ENCODE data around the gene RIMKLA.

RIMKLA gene

GRCh38 chr1:42372796-42373195 lies 7.8 kb upstream of the RIMKLA start:
- no peak for DNase-seq (ENCODE audit: low spot score)

DNA sequence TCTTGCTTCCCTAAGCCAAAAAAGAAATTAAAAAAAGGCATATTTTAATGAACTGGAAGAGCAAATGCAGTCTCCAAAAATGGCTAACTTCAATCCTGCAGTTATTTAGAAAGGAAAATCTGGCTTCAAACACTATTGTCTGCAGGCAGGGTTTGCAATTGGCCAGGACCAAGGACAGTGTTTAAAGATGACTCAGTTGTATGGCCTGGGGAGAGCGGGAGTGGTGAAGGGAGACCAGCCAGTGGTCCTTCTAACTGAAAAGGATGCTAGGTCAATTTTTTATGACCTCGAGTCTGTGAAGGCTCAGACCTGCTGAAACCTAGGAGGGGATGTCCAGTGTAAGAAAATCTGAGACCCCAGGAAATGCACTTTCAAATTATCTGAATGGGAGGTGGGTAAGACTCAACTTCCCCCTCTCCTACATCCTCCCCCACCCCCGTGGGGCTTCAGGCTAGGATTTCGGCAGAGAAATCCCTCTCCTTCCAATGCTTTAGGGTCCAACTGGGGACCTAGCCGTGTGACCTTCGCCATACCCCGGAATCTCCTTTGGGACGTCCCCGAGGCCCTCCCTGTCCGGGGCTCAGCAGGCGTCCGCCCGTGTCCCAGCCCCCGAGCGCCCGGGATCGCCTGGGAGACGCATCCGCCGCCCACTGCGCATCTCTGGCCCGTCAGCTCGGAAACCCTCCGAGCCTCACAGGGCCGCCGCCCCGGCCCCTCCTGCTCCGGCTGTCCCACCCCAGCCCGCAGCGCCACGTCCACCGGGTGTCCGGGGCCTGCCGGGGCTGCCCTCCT lies 602 bp upstream of the RIMKLA start:
- DNase-seq (ENCODE audit: low spot score) = peak; percentile 27

DNA sequence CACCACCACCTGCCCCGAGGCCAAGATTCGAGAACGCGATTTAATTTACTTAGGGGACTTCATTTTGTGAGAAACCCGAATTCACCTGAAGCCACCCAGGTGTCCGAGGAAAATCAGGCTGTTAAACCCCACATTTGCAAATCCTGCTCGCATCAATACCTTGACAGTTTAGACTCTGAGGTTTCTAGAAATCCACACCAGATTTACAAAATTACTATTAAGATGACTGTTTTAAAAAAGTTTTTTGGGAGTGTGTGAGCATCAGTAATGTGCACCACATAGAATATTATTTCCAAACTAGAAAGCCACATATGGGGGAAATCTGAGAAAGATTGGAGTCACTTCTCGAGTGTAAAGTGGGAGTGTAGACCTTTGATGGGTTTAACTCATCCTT lies 685 bp downstream of the RIMKLA start:
- DNase-seq (ENCODE audit: low spot score) = no peak

GRCh38 chr1:42385283-42385682 lies 4.7 kb downstream of the RIMKLA start:
- DNase-seq (ENCODE audit: low spot score) = no peak

DNA sequence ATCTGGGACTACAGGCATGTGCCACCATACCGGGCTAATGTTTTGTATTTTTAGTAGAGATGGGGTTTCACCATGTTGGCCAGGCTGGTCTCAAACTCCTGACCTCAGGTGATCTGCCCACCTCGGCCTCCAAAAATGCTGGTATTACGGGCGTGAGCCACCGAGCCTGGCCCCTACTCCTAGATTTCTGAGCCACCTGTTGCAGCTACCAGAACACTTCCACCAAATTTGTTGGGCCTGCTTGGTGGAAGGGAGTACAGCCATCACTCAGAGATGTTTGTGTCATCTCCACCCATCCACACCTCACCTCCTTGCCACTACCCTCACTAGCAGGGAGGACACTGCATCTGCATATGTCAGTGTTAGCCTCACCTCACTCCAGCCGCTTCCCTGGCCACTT lies 5.5 kb downstream of the RIMKLA start:
- DNase-seq (ENCODE audit: low spot score) = no peak

GRCh38 chr1:42392255-42392654 lies 11.7 kb downstream of the RIMKLA start:
- no peak for DNase-seq (ENCODE audit: low spot score)

DNA sequence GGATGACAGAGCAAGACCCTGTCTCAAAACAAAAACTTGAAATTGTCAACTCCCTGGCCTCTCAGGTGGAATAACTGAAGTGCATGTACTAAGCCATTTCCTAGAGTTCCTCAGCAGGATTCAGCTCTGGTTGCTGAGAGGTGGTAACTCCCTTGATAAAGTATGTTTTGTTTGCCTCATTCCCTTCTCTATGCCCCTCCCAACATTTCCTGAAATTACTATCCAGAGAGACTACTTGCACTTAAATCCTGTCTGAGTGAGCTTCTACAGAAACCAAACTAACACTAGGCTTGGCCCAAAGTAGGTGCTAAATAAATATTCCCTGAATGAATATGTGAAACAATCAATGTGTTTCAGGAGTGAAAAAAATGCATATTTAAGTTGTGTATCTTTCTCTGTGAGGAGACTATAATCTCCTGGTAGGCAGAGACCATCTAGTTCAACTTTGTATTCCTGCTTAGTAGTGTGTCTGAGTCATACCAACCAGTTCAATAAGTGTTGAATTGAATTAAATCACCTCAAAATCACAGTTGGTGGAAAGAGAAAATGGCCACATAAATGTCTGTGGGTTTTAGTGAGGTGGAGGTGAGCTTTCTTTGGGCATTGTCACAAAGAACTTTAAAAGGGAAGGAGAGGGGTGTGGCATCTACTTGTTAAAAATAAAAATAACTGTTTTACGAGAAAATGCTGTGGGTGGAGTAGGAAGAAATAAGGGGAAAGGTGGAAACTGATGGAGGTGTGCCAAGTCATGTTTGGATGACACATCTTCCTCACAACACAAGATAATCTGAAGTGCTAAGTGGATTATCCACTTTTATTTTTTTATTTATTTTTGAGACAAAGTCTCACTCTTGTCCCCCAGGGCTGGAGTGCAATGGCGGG lies 12.6 kb downstream of the RIMKLA start:
- DNase-seq (ENCODE audit: low spot score) = no peak

- DNase-seq (ENCODE audit: low spot score) = no peak
These were observed 18.9 kb downstream of the RIMKLA start for GRCh38 chr1:42399315-42400100.

DNA sequence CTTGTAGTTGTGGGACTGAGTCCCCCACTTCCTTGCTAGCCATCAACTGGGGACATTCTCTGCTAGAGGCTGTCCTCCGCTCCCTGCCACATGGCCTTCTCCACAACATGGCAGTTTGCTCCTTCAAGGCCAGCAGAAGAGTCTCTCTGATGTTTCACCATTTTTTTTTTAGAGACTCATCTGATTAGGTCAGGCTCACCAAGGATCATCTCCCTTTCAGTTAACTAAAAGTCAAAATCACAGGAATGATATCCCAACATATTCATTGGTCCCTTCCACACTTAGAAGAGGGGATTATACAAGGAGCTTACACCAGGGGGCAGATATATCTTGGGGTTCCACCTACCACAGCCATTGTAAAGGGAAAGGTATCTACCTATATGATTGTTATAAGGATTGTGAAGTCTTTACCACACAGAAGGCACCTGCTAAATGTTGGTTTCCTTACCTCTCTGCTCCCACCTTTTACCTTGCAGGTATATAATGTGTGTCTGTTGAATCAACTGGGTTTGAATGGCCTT lies 23.3 kb downstream of the RIMKLA start:
- DNase-seq (ENCODE audit: low spot score) = no peak

- DNase-seq (ENCODE audit: low spot score) = no peak
These were observed 34.2 kb downstream of the RIMKLA start for GRCh38 chr1:42414551-42415496.

DNA sequence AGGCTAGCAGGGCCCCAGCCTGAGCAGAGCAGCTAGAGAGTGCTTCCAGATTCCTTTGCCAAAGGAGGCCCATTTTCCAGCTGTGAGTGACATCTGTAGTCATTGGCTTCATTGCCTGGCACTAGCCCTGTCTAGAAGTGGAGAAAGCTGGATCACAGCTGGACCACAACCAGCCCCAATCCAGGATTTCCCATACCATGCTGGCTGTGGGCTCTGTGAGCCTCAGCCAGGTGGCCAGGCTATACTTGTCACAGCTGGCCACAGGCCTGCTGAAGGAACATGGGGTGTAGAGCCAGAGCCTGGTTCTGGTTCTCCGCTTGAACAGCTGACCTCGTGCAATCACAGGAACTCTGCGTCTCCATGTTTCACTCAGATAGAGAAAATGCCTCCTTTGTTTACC lies 36.6 kb downstream of the RIMKLA start:
- DNase-seq (ENCODE audit: low spot score) = no peak

GRCh38 chr1:42418516-42418915 lies 37.9 kb downstream of the RIMKLA start:
- DNase-seq (ENCODE audit: low spot score) = no peak

DNA sequence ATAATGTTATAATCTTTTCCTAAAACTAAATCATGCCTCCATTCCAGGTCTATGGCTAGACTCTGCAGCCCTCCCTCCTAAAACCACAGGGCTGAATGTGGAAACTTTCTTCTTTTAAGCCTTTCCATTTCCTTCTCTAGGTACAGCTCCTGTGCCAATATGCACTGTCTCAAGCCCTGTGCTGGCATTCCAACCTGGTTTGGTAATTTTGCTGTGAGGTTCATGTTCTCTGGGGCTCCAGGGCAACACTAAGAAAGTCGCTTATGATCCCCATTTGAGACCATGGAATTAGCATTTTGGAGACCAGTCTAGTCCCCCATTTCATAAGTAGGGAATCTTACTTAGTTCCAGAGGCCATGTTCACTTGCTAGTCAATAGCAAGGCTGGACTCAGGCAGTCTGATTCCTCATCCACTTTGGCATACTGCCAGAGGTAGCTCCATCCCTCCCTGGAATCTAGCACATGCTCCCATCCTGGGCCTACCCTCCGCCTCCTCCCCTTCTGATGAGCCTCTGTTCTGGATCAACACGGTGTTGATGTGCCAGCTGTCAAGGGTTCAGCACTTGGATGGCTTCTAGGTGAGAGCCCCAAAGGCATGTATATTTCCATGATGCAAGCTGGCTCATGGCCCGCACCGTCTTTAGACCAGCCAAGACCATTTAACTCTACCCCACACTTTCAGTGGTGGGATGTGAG lies 38.7 kb downstream of the RIMKLA start:
- no peak for DNase-seq (ENCODE audit: low spot score)

- DNase-seq (ENCODE audit: low spot score) = no peak
These were observed 39.5 kb downstream of the RIMKLA start for GRCh38 chr1:42420121-42420520.

- DNase-seq (ENCODE audit: low spot score) = no peak
These were observed 40.5 kb downstream of the RIMKLA start for GRCh38 chr1:42420911-42421585.

- no peak for DNase-seq (ENCODE audit: low spot score)
These were observed 42.1 kb downstream of the RIMKLA start for GRCh38 chr1:42422737-42423136.

GRCh38 chr1:42423681-42424080 lies 43.1 kb downstream of the RIMKLA start:
- no peak for DNase-seq (ENCODE audit: low spot score)

GRCh38 chr1:42424201-42424600 lies 43.6 kb downstream of the RIMKLA start:
- DNase-seq (ENCODE audit: low spot score) = no peak

DNA sequence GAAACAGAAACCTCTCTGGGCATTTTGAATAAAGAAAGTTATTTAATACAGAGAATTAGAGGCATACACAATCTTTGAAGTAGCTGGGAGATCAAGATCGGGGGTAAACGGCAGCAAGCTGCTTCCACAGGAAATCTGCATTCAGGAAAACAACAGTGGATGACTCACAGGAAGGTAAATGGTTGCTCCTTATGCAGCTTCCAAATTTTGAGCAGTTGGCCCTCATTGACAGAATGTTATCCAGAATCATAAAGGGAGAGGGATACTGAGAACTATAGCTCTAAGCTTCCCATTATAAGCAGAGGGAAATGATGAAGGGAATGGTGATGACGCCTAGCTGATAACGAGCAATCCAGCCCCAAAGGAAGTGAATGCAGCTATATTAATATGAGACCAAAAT lies 46.6 kb downstream of the RIMKLA start:
- no peak for DNase-seq (ENCODE audit: low spot score)

GRCh38 chr1:42429603-42430002 lies 49.0 kb downstream of the RIMKLA start:
- DNase-seq (ENCODE audit: low spot score) = no peak
